H1 (cell line): ENCODE measurements around the gene CEP97. TPM values are rescaled to one million over a fixed set of nuclear protein-coding genes. Genes with fewer than 3 reads are reported as not detected.

Experiments
- BCL11A ChIP-seq, 2 experiments: IDR thresholded peaks; one replicate each; pipeline ENCODE4 v1.6.1; 2011; ENCODE audit warnings: low read depth in 2 of 2, low read length in 2 of 2, mild to moderate bottlenecking in 2 of 2
- GABPA ChIP-seq: IDR thresholded peaks from 2 replicates; pipeline ENCODE4 v1.6.1; 2011; ENCODE audit warnings: mild to moderate bottlenecking, low read length, moderate library complexity, borderline replicate concordance; ENCODE audit not compliant: insufficient read depth
- JUN ChIP-seq: IDR thresholded peaks from 2 replicates; pipeline ENCODE4 v1.6.1; 2011; ENCODE audit warnings: low read depth, mild to moderate bottlenecking, improper control_type of control experiment, low read length
- KDM4A ChIP-seq: IDR thresholded peaks from one replicate; pipeline ENCODE4 v1.7.1; 2012; ENCODE audit warnings: low read depth, mild to moderate bottlenecking, moderate library complexity, low read length, inconsistent platforms; ENCODE audit not compliant: severe bottlenecking
- MAFK ChIP-seq: IDR thresholded peaks from 2 replicates; pipeline ENCODE4 v1.6.1; 2012; ENCODE audit warnings: low read depth, mild to moderate bottlenecking, improper control_type of control experiment, low read length
- PHF8 ChIP-seq: fragments of 200-600 bp; sonication (generic); conservative IDR thresholded peaks from 2 replicates; pipeline ENCODE4 v1.7.1; 2012; ENCODE audit warnings: low read depth, mild to moderate bottlenecking, inconsistent platforms, low read length, moderate library complexity
- POLR2A ChIP-seq, 2 experiments: IDR thresholded peaks; 1 replicate in 1 of 2; 2 replicates in 1 of 2; pipeline ENCODE4 v1.6.1; 2011; ENCODE audit warnings: low read depth in 2 of 2, low read length in 2 of 2, mild to moderate bottlenecking in 2 of 2; ENCODE audit errors: control extremely low read depth in 1 of 2
- POLR2AphosphoS5 ChIP-seq: IDR thresholded peaks from 2 replicates; pipeline ENCODE4 v1.6.1; 2011; ENCODE audit warnings: low read depth, low read length
- RAD21 ChIP-seq, 2 experiments: IDR thresholded peaks in 1 of 2; conservative IDR thresholded peaks in 1 of 2; 2 replicates each; pipeline ENCODE4 v1.6.1; 2011; ENCODE audit warnings: low read depth in 2 of 2, low read length in 2 of 2, improper control_type of control experiment in 1 of 2, inconsistent platforms in 1 of 2, mild to moderate bottlenecking in 1 of 2, moderate library complexity in 1 of 2
- RFX5 ChIP-seq: IDR thresholded peaks from 2 replicates; pipeline ENCODE4 v1.6.1; 2011; ENCODE audit warnings: low read depth, low read length, improper control_type of control experiment, borderline replicate concordance
- SAP30 ChIP-seq: fragments of 300-600 bp; sonication (generic); IDR thresholded peaks from 2 replicates; pipeline ENCODE4 v1.7.1; 2012; ENCODE audit warnings: low read length, moderate library complexity, mild to moderate bottlenecking, inconsistent platforms; ENCODE audit not compliant: insufficient read depth, insufficient replicate concordance
- SP1 ChIP-seq: IDR thresholded peaks from 2 replicates; pipeline ENCODE4 v1.6.1; 2011; ENCODE audit warnings: low read depth, low read length
- SP4 ChIP-seq: IDR thresholded peaks from 2 replicates; pipeline ENCODE4 v1.6.1; 2012; ENCODE audit warnings: low read length, inconsistent platforms
- SRF ChIP-seq: IDR thresholded peaks from 2 replicates; pipeline ENCODE4 v1.6.1; 2011; ENCODE audit warnings: mild to moderate bottlenecking, low read depth, low read length, moderate library complexity
- TAF1 ChIP-seq: IDR thresholded peaks from 2 replicates; pipeline ENCODE4 v1.6.1; 2011; ENCODE audit warnings: mild to moderate bottlenecking, low read depth, low read length
- YY1 ChIP-seq: IDR thresholded peaks from 2 replicates; pipeline ENCODE4 v1.6.1; 2011; ENCODE audit warnings: low read depth, mild to moderate bottlenecking, low read length
- polyA plus RNA-seq, 7 experiments: library from polyadenylated mRNA; depleted of rRNA in 3 of 7; stranded (reverse) in 5 of 7; unstranded in 2 of 7; fragments of >200 nt in 5 of 7; fragments of 200-250 nt in 2 of 7; gene quantifications; 1 replicate in 5 of 7; 2 replicates in 1 of 7; 4 replicates in 1 of 7; pipeline versions ENCODE4 v1.2.1 to v1.2.3, GENCODE V29; 2011 to 2013; ENCODE audit warnings: missing spikeins in 2 of 7, mixed read lengths in 2 of 7
- total RNA-seq: library from RNA; stranded (reverse); fragmentation: NEBNext Ultra II Directional; extraction: Animal tissue kit (Norgen Biotek cat#: 25700); gene quantifications from 2 replicates; pipeline ENCODE4 v1.2.1, GENCODE V29; 2021
- TF ChIP-seq, protein P1 (sequence below): IDR thresholded peaks from 2 replicates; pipeline ENCODE4 v1.6.1; 2012; ENCODE audit warnings: inconsistent platforms
- TF ChIP-seq, protein P2 (sequence below): IDR thresholded peaks from 2 replicates; pipeline ENCODE4 v1.6.1; 2011; ENCODE audit warnings: low read depth, mild to moderate bottlenecking, low read length; ENCODE audit not compliant: insufficient read depth

CEP97 gene
- total and polyA plus RNA-seq, 2 of the 8 experiments (the other 6 are each of a cell fraction or from before 2014, with no cell fraction given): 1.6 to 13.2 TPM

GRCh38 chr3:101676765-101677435 lies 47.5 kb upstream of the CEP97 start, which contains the start of gene ZBTB11 (continued):
- TF ChIP-seq MAFK: no peak
- TF ChIP-seq, protein P1, sequence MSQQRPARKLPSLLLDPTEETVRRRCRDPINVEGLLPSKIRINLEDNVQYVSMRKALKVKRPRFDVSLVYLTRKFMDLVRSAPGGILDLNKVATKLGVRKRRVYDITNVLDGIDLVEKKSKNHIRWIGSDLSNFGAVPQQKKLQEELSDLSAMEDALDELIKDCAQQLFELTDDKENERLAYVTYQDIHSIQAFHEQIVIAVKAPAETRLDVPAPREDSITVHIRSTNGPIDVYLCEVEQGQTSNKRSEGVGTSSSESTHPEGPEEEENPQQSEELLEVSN: 0 out of 2 replicates have a peak, but pooled peaks have one; percentile 4
- TF ChIP-seq POLR2AphosphoS5: peak; percentile 86
- peak; percentile 100 for TF ChIP-seq YY1
- no peak for TF ChIP-seq KDM4A
- TF ChIP-seq PHF8: no peak
- no peak for TF ChIP-seq BCL11A (IDR thresholded peaks at IDR 0.05; ENCODE audit: low read depth in 2 of 2, low read length in 2 of 2)
- no peak for TF ChIP-seq SRF
- peak; percentile 77 for TF ChIP-seq TAF1
- peak; percentile 97 for TF ChIP-seq GABPA
- TF ChIP-seq SP4: no peak
- TF ChIP-seq SP1: peak; percentile 86; the same call in 1 of the 2 replicates
- peak; percentile 48 to 56 for TF ChIP-seq RAD21 (IDR thresholded peaks at IDR 0.05 in 1 of 2, conservative IDR thresholded peaks at IDR 0.05 in 1 of 2; ENCODE audit: low read depth in 2 of 2, low read length in 2 of 2)
- TF ChIP-seq RFX5: no peak; the same call in 1 of the 2 replicates
- TF ChIP-seq SAP30: peak; percentile 51
- TF ChIP-seq, protein P2, sequence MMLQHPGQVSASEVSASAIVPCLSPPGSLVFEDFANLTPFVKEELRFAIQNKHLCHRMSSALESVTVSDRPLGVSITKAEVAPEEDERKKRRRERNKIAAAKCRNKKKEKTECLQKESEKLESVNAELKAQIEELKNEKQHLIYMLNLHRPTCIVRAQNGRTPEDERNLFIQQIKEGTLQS: no peak
- TF ChIP-seq POLR2A (IDR thresholded peaks at IDR 0.05; ENCODE audit: control extremely low read depth in 1 of 2, low read depth in 2 of 2, low read length in 2 of 2): peak in 1 of 2 experiments; percentile 62; a peak in 1 of 3 replicates
- peak; percentile 43; the same call in 1 of the 2 replicates for TF ChIP-seq JUN
